GM12892 (cell line): Measurements from ENCODE around the gene RPTOR.

Source experiments
- POLR2A ChIP-seq: IDR thresholded peaks from 2 replicates; pipeline ENCODE4 v1.6.1; 2011; ENCODE audit warnings: low read depth, low read length, control low read depth
- TAF1 ChIP-seq: IDR thresholded peaks from 2 replicates; pipeline ENCODE4 v1.6.1; 2011; ENCODE audit warnings: low read depth, mild to moderate bottlenecking, control low read depth, low read length, borderline replicate concordance

- no peak for TF ChIP-seq POLR2A
- no peak for TF ChIP-seq TAF1
Observed at GRCh38 chr17:80742091-80742490, 197.5 kb downstream of the RPTOR start.
